GM12874 (cell line): Measurements from ENCODE around the gene CFAP54.

Experiments
- CTCF ChIP-seq: IDR thresholded peaks from 2 replicates; pipeline ENCODE4 v1.5.1; 2011; ENCODE audit warnings: low read depth, mild to moderate bottlenecking, control low read depth, low read length, moderate library complexity; ENCODE audit not compliant: insufficient read depth

The CFAP54 gene

GRCh38 chr12:96489392-96490056 lies at the start of gene CFAP54:
Gene CFAP54, plus strand, starts transcription at chr12:96489577. Its CDS starts 33 bp downstream, at chr12:96489610.
- TF ChIP-seq CTCF: peak; percentile 94

- TF ChIP-seq CTCF: no peak
Measured at GRCh38 chr12:96441816-96442215, 47.6 kb upstream of the CFAP54 start.

GRCh38 chr12:96442906-96443305 lies 46.5 kb upstream of the CFAP54 start:
- no peak for TF ChIP-seq CTCF

- no peak for TF ChIP-seq CTCF
Measured at GRCh38 chr12:96444399-96444798, 45.0 kb upstream of the CFAP54 start.

- no peak for TF ChIP-seq CTCF
Measured at GRCh38 chr12:96445691-96446583, 43.4 kb upstream of the CFAP54 start.

- TF ChIP-seq CTCF: no peak
Measured at GRCh38 chr12:96447256-96447655, 42.1 kb upstream of the CFAP54 start.

- TF ChIP-seq CTCF: no peak
Measured at GRCh38 chr12:96448300-96448699, 41.1 kb upstream of the CFAP54 start.
